ENCODE data around the gene SBSN. TPM values are rescaled to one million over a fixed set of nuclear protein-coding genes. Genes with fewer than 3 reads are reported as not detected.
A peak's percentile ranks its signal among the peaks of the same experiment; 100 is the strongest.

SBSN gene
- total RNA-seq, 1 donor from 2014 or later: 0.30 TPM

- H3K4me3 Mint-ChIP-seq (ENCODE audit: unreplicated experiment): no peak overlapping the region
- TF ChIP-seq CTCF (IDR thresholded peaks at IDR 0.05): no peak
- no peaks in the 10 kb centered on the region for H3K36me3 Mint-ChIP-seq (ENCODE audit: low read depth)
- H3K4me1 Mint-ChIP-seq (ENCODE audit: low read depth): peaks cover 19% of the 10 kb centered on the region
- no peak for DNase-seq (ENCODE audit: low spot score)
- peaks cover 2% of the 10 kb centered on the region for H3K27me3 Mint-ChIP-seq (ENCODE audit: low read depth)
- H3K9me3 Mint-ChIP-seq (ENCODE audit: low read depth): no peaks in the 10 kb centered on the region
- peak overlapping the region; percentile 91 for H3K27ac Mint-ChIP-seq (ENCODE audit: unreplicated experiment)
Observed at GRCh38 chr19:35519291-35519690, 8.8 kb downstream of the SBSN start.

- Mint-ChIP-seq H3K4me1 (ENCODE audit: low read depth) (peaks cover 19% of the 10 kb centered on the region), H3K4me3 (ENCODE audit: unreplicated experiment) (no peak overlapping the region), H3K27me3 (ENCODE audit: low read depth) (peaks cover 4% of the 10 kb centered on the region), H3K27ac (ENCODE audit: unreplicated experiment) (peak overlapping the region; percentile 91), H3K36me3 (ENCODE audit: low read depth) (no peaks in the 10 kb centered on the region), H3K9me3 (ENCODE audit: low read depth) (no peaks in the 10 kb centered on the region)
- TF ChIP-seq CTCF (IDR thresholded peaks at IDR 0.05): no peak
- DNase-seq (ENCODE audit: low spot score): no peak
Observed at GRCh38 chr19:35518313-35518712, 9.8 kb downstream of the SBSN start.

- Mint-ChIP-seq H3K36me3 (ENCODE audit: low read depth) (no peaks in the 10 kb centered on the region), H3K27ac (ENCODE audit: unreplicated experiment) (no peak overlapping the region), H3K27me3 (ENCODE audit: low read depth) (peaks cover 8% of the 10 kb centered on the region), H3K4me1 (ENCODE audit: low read depth) (peaks cover 19% of the 10 kb centered on the region), H3K4me3 (ENCODE audit: unreplicated experiment) (no peak overlapping the region), H3K9me3 (ENCODE audit: low read depth) (no peaks in the 10 kb centered on the region)
- no peak for TF ChIP-seq CTCF (IDR thresholded peaks at IDR 0.05)
- DNase-seq (ENCODE audit: low spot score): no peak
Observed at GRCh38 chr19:35517342-35517741, 10.8 kb downstream of the SBSN start.

- DNase-seq (ENCODE audit: low spot score): no peak
- Mint-ChIP-seq H3K27me3 (ENCODE audit: low read depth) (peaks cover 14% of the 10 kb centered on the region), H3K9me3 (ENCODE audit: low read depth) (no peaks in the 10 kb centered on the region), H3K27ac (ENCODE audit: unreplicated experiment) (no peak overlapping the region), H3K36me3 (ENCODE audit: low read depth) (no peaks in the 10 kb centered on the region), H3K4me1 (ENCODE audit: low read depth) (peaks cover 19% of the 10 kb centered on the region), H3K4me3 (ENCODE audit: unreplicated experiment) (no peak overlapping the region)
- TF ChIP-seq CTCF (IDR thresholded peaks at IDR 0.05): no peak
Observed at GRCh38 chr19:35516310-35516709, 11.8 kb downstream of the SBSN start.

- TF ChIP-seq CTCF (IDR thresholded peaks at IDR 0.05): no peak
Observed at GRCh38 chr19:35514282-35514809, 13.8 kb downstream of the SBSN start.

More at GRCh38 chr19:35514282-35514809, 13.8 kb downstream of the SBSN start:
- peaks cover 31% of the 10 kb centered on the region for H3K27me3 Mint-ChIP-seq (ENCODE audit: low read depth)
- H3K27ac Mint-ChIP-seq (ENCODE audit: unreplicated experiment): no peak overlapping the region
- H3K4me3 Mint-ChIP-seq (ENCODE audit: unreplicated experiment): no peak overlapping the region
- no peaks in the 10 kb centered on the region for H3K9me3 Mint-ChIP-seq (ENCODE audit: low read depth)
- H3K4me1 Mint-ChIP-seq (ENCODE audit: low read depth): peaks cover 29% of the 10 kb centered on the region
- no peak for DNase-seq (ENCODE audit: low spot score)
- H3K36me3 Mint-ChIP-seq (ENCODE audit: low read depth): no peaks in the 10 kb centered on the region
